GM23338 (cell line): ENCODE data around the gene PCSK7. TPM values are rescaled to one million over a fixed set of nuclear protein-coding genes. Genes with fewer than 3 reads are reported as not detected.

Experiments
- ATAC-seq: fragments of 200-7000 bp; cut with Tn5 transposase; 3 replicates; pipeline ENCODE4 v1.9.1; 2020
- DNase-seq: peaks from one replicate; pipeline ENCODE4 v3.0.0-alpha.2; 2015; ENCODE audit warnings: low spot score
- H2AFZ ChIP-seq: fragments of 200-600 bp; sonication (generic); 2 replicates; pipeline ENCODE4 v1.8.0; 2016; ENCODE audit warnings: antibody characterized with exemption, mild to moderate bottlenecking, moderate library complexity
- H3F3A ChIP-seq: fragments of 200-600 bp; sonication (generic); replicated peaks from 2 replicates; pipeline ENCODE4 v1.8.0; 2017; ENCODE audit warnings: antibody characterized with exemption, mixed run types, low read depth
- H3K27ac ChIP-seq: fragments of 200-600 bp; sonication (generic); 2 replicates; pipeline ENCODE4 v1.6.1; 2016; ENCODE audit warnings: low read depth
- H3K27me3 ChIP-seq: fragments of 200-600 bp; sonication (generic); 2 replicates; pipeline ENCODE4 v1.8.0; 2016; ENCODE audit warnings: mild to moderate bottlenecking, mixed run types, moderate library complexity; ENCODE audit not compliant: insufficient read depth
- H3K36me3 ChIP-seq: fragments of 200-600 bp; sonication (generic); 2 replicates; pipeline ENCODE4 v1.8.0; 2016; ENCODE audit warnings: mild to moderate bottlenecking; ENCODE audit not compliant: insufficient read depth
- H3K4me1 ChIP-seq: fragments of 200-600 bp; sonication (generic); 2 replicates; pipeline ENCODE4 v1.8.0; 2016; ENCODE audit warnings: mild to moderate bottlenecking, moderate library complexity; ENCODE audit not compliant: insufficient read depth
- H3K4me2 ChIP-seq: fragments of 200-600 bp; sonication (generic); 2 replicates; pipeline ENCODE4 v1.7.1; 2017; ENCODE audit warnings: mixed run types
- H3K4me3 ChIP-seq: fragments of 200-600 bp; sonication (generic); 2 replicates; pipeline ENCODE4 v1.6.1; 2016; ENCODE audit warnings: mixed run types
- H3K79me2 ChIP-seq: fragments of 200-600 bp; sonication (generic); replicated peaks from 2 replicates; pipeline ENCODE4 v1.8.0; 2017; ENCODE audit warnings: mild to moderate bottlenecking; ENCODE audit not compliant: insufficient read depth
- H3K9me2 ChIP-seq: fragments of 200-600 bp; sonication (generic); 2 replicates; pipeline ENCODE4 v1.8.0; 2017; ENCODE audit not compliant: insufficient read depth
- H4K20me1 ChIP-seq: fragments of 200-600 bp; sonication (generic); replicated peaks from 2 replicates; pipeline ENCODE4 v1.8.0; 2017; ENCODE audit warnings: mild to moderate bottlenecking; ENCODE audit not compliant: insufficient read depth
- H3K27ac Mint-ChIP-seq: 2 replicates; pipeline ENCODE4 v1.8.0; 2020; ENCODE audit warnings: inconsistent platforms, mild to moderate bottlenecking, moderate library complexity, mixed read lengths
- H3K27me3 Mint-ChIP-seq: 3 replicates; pipeline ENCODE4 v1.8.0; 2022; ENCODE audit warnings: low read depth, mild to moderate bottlenecking, moderate library complexity, mixed read lengths, inconsistent platforms; ENCODE audit not compliant: insufficient read depth, poor library complexity
- H3K36me3 Mint-ChIP-seq: 3 replicates; pipeline ENCODE4 v1.8.0; 2021; ENCODE audit warnings: low read depth, mild to moderate bottlenecking, inconsistent platforms, moderate library complexity, mixed read lengths
- H3K4me1 Mint-ChIP-seq: 3 replicates; pipeline ENCODE4 v1.8.0; 2020; ENCODE audit warnings: mild to moderate bottlenecking, inconsistent platforms, mixed read lengths
- H3K4me3 Mint-ChIP-seq: 3 replicates; pipeline ENCODE4 v1.8.0; 2021; ENCODE audit warnings: moderate library complexity, mild to moderate bottlenecking, inconsistent platforms, mixed read lengths
- H3K9me3 Mint-ChIP-seq: 3 replicates; pipeline ENCODE4 v1.8.0; 2020; ENCODE audit warnings: moderate library complexity, mild to moderate bottlenecking, inconsistent platforms, mixed read lengths
- CREB1 ChIP-seq: fragments of 250-450 bp; sonication (Bioruptor Pico); IDR thresholded peaks from 2 replicates; pipeline ENCODE4 v1.5.0; 2020; ENCODE audit warnings: low read depth, mild to moderate bottlenecking, moderate library complexity
- CTCF ChIP-seq, 2 experiments: fragments of 200-600 bp in 1 of 2; sonication (generic) in 1 of 2; conservative IDR thresholded peaks; 2 replicates each; pipeline versions ENCODE4 v1.5.1 to v1.6.1; 2016 to 2017; ENCODE audit warnings: antibody characterized with exemption in 2 of 2, low read depth in 2 of 2, mild to moderate bottlenecking in 2 of 2, moderate library complexity in 1 of 2
- ETS1 ChIP-seq: IDR thresholded peaks from 2 replicates; pipeline ENCODE4 v1.6.1; 2016; ENCODE audit warnings: antibody characterized with exemption
- EZH2 ChIP-seq: fragments of 200-600 bp; sonication (generic); IDR thresholded peaks from one replicate; pipeline ENCODE4 v1.8.0; 2017; ENCODE audit warnings: antibody characterized with exemption, mild to moderate bottlenecking, low read depth; ENCODE audit not compliant: unreplicated experiment
- EZH2phosphoT487 ChIP-seq: fragments of 200-600 bp; sonication (generic); IDR thresholded peaks from one replicate; pipeline ENCODE4 v1.8.1; 2018; ENCODE audit warnings: antibody characterized with exemption; ENCODE audit not compliant: unreplicated experiment
- JUNB ChIP-seq: IDR thresholded peaks from one replicate; pipeline ENCODE4 v1.6.1; 2016; ENCODE audit warnings: antibody characterized with exemption; ENCODE audit not compliant: unreplicated experiment
- NANOG ChIP-seq: IDR thresholded peaks from 2 replicates; pipeline ENCODE4 v1.6.1; 2016; ENCODE audit warnings: antibody characterized with exemption, borderline replicate concordance
- POLR2AphosphoS5 ChIP-seq: IDR thresholded peaks from 2 replicates; pipeline ENCODE4 v1.6.1; 2016; ENCODE audit warnings: antibody characterized with exemption, low read depth
- STAT1 ChIP-seq: IDR thresholded peaks from one replicate; pipeline ENCODE4 v1.6.1; 2016; ENCODE audit warnings: antibody characterized with exemption; ENCODE audit not compliant: unreplicated experiment
- ZNF331 ChIP-seq: fragments of 250-450 bp; sonication (Bioruptor Pico); IDR thresholded peaks from 2 replicates; pipeline ENCODE4 v1.5.0; 2020; ENCODE audit warnings: low read depth, mild to moderate bottlenecking, moderate library complexity
- ZNF462 ChIP-seq: fragments of 250-450 bp; sonication (Bioruptor Pico); IDR thresholded peaks from 2 replicates; pipeline ENCODE4 v1.5.0; 2020; ENCODE audit warnings: mild to moderate bottlenecking, moderate library complexity
- polyA plus RNA-seq: library from polyadenylated mRNA; unstranded; fragments of >200 nt; fragmentation: Nextera tagmentation; extraction: Ambion mirVana; gene quantifications from 2 replicates; pipeline ENCODE4 v1.2.1, GENCODE V29; 2016
- total RNA-seq: library from RNA; depleted of rRNA; stranded (reverse); fragments of >200 nt; shearing (Covaris generic); gene quantifications from 2 replicates; pipeline ENCODE4 v1.2.3, GENCODE V29; 2014

Gene PCSK7
- total and polyA plus RNA-seq, 2 experiments from 2014 or later, result 12.4 to 46.4 TPM

- TF ChIP-seq CTCF (conservative IDR thresholded peaks at IDR 0.05; ENCODE audit: low read depth in 2 of 2), result no peak
- no peak for TF ChIP-seq EZH2
- TF ChIP-seq ZNF462 (CRISPR knock-in tag), result no peak
- no peak for TF ChIP-seq NANOG
- no peak for TF ChIP-seq JUNB
- no peak for TF ChIP-seq CREB1 (CRISPR knock-in tag)
- TF ChIP-seq EZH2phosphoT487, result no peak
Observed at GRCh38 chr11:117281159-117281558, 49.3 kb upstream of the PCSK7 start (continued).

- H3K27ac Mint-ChIP-seq, result no peak overlapping the region
- H3K27ac ChIP-seq, result no peak overlapping the region
- H3K4me3 ChIP-seq, result no peak overlapping the region
- TF ChIP-seq EZH2 (no peak), EZH2phosphoT487 (no peak), JUNB (no peak), CTCF (conservative IDR thresholded peaks at IDR 0.05; ENCODE audit: low read depth in 2 of 2) (no peak), ZNF331 (CRISPR knock-in tag) (no peak), NANOG (no peak), ETS1 (no peak), POLR2AphosphoS5 (no peak), STAT1 (no peak)
Observed at GRCh38 chr11:117279711-117280376, 48.0 kb upstream of the PCSK7 start.

More at GRCh38 chr11:117279711-117280376, 48.0 kb upstream of the PCSK7 start:
- Histone ChIP-seq H3K79me2 (no peaks in the 10 kb centered on the region), H3K36me3 (peaks cover 12% of the 10 kb centered on the region; the same call in 1 of the 2 replicates), H2AFZ (no peak overlapping the region), H4K20me1 (0 out of 2 replicates have a peak, but pooled peaks cover 4% of the 10 kb centered on the region), H3K9me2 (no peaks in the 10 kb centered on the region), H3K4me1 (no peaks in the 10 kb centered on the region), H3F3A (no peaks in the 10 kb centered on the region), H3K27me3 (no peaks in the 10 kb centered on the region), H3K4me2 (no peak overlapping the region)
- Mint-ChIP-seq H3K36me3 (peaks cover 32% of the 10 kb centered on the region), H3K4me3 (no peak overlapping the region), H3K4me1 (no peaks in the 10 kb centered on the region), H3K9me3 (no peaks in the 10 kb centered on the region), H3K27me3 (no peaks in the 10 kb centered on the region)
- ATAC-seq (no peak), DNase-seq (no peak)
